GM12878 (cell line): ENCODE data around the gene ALPP. TPM values are rescaled to one million over a fixed set of nuclear protein-coding genes. Genes with fewer than 3 reads are reported as not detected.
A peak's percentile ranks its signal among the peaks of the same experiment; 100 is the strongest.
"Not testable (repeated sequence)": the region's sequence is repeated elsewhere in the genome, so short reads cannot be mapped to it uniquely, and the experiment has no call there.

Source experiments
- ATAC-seq: fragments of 200-7000 bp; cut with Tn5 transposase; 3 replicates; pipeline ENCODE4 v1.9.1; 2020; ENCODE audit warnings: mild to moderate bottlenecking, moderate library complexity
- BruUV-seq: library from RNA; stranded (reverse); fragments of 400-500 nt; replicated peaks from 2 replicates; lab custom pipeline; 2021; lab: Mats Ljungman, UMichigan
- CTCF ChIA-PET: fragments of 300-600 bp; sonication (Branson Sonifier 250); formaldehyde crosslinking; extraction: SDS; loops from one replicate; lab custom pipeline; 2021; ENCODE audit warnings: inconsistent platforms; lab: Yijun Ruan, JAX
- POLR2A ChIA-PET: fragments of 350-600 bp; formaldehyde crosslinking; extraction: SDS; loops from one replicate; lab custom pipeline; 2021; ENCODE audit warnings: inconsistent platforms; lab: Charles Lee
- RAD21 ChIA-PET: fragments of 300-600 bp; sonication (Branson Sonifier 250); formaldehyde crosslinking; loops from one replicate; lab custom pipeline; 2023; ENCODE audit warnings: antibody characterized with exemption; ENCODE audit not compliant: unreplicated experiment; lab: Charles Lee
- SMC1A ChIA-PET: fragments of 300-600 bp; sonication (Branson Sonifier 250); formaldehyde crosslinking; loops from one replicate; lab custom pipeline; 2023; ENCODE audit not compliant: unreplicated experiment, uncharacterized antibody; lab: Charles Lee
- DNase-seq: peaks from one replicate; pipeline ENCODE4 v3.0.0-alpha.2; 2011; ENCODE audit warnings: low read depth, low spot score
- FAIRE-seq: peaks from 3 replicates; lab custom pipeline; 2011; peaks lifted over from hg19 to GRCh38; lab: Jason Lieb, UNC
- H2AFZ ChIP-seq: 2 replicates; pipeline ENCODE4 v1.6.0; 2011; ENCODE audit warnings: low read depth, low read length, control low read depth; ENCODE audit not compliant: control insufficient read depth
- H3K27ac ChIP-seq: 2 replicates; pipeline ENCODE4 v1.5.1; 2011; ENCODE audit warnings: control low read depth; ENCODE audit not compliant: control insufficient read depth, insufficient read depth
- H3K27me3 ChIP-seq, 2 experiments: replicated peaks in 1 of 2; 2 replicates each; pipeline versions ENCODE4 v1.6.0 to v1.6.1; 2011; ENCODE audit warnings: low read length in 1 of 2; ENCODE audit not compliant: control insufficient read depth in 2 of 2, insufficient read depth in 2 of 2
- H3K36me3 ChIP-seq, 2 experiments: 2 replicates each; pipeline ENCODE4 v1.5.1; 2011; ENCODE audit warnings: low read length in 1 of 2; ENCODE audit not compliant: control insufficient read depth in 2 of 2, insufficient read depth in 2 of 2
- H3K4me1 ChIP-seq: 2 replicates; pipeline ENCODE4 v1.6.1; 2011; ENCODE audit warnings: mild to moderate bottlenecking, low read length, moderate library complexity, mixed read lengths; ENCODE audit not compliant: control insufficient read depth, insufficient read depth
- H3K4me2 ChIP-seq: 2 replicates; pipeline ENCODE4 v1.6.0; 2011; ENCODE audit warnings: control low read depth; ENCODE audit not compliant: control insufficient read depth, insufficient read depth
- H3K4me3 ChIP-seq: fragments of 200-600 bp; sonication (generic); 2 replicates; pipeline ENCODE4 v1.5.1; 2016
- H3K79me2 ChIP-seq: 2 replicates; pipeline ENCODE4 v1.6.0; 2011; ENCODE audit warnings: low read length; ENCODE audit not compliant: control insufficient read depth, insufficient read depth
- H3K9ac ChIP-seq: 2 replicates; pipeline ENCODE4 v1.8.0; 2011; ENCODE audit warnings: low read length, control low read depth, mixed read lengths; ENCODE audit not compliant: control insufficient read depth, insufficient read depth
- H3K9me3 ChIP-seq: replicated peaks from 3 replicates; pipeline ENCODE4 v1.5.1; 2011; ENCODE audit warnings: mild to moderate bottlenecking, low read length; ENCODE audit not compliant: control insufficient read depth, insufficient read depth
- H4K20me1 ChIP-seq: 2 replicates; pipeline ENCODE4 v1.6.0; 2011; ENCODE audit not compliant: control insufficient read depth, insufficient read depth
- CUX1 ChIP-seq: IDR thresholded peaks from 2 replicates; pipeline ENCODE4 v1.6.1; 2012; ENCODE audit warnings: improper control_type of control experiment, low read depth, low read length; ENCODE audit not compliant: insufficient replicate concordance
- RAD21 ChIP-seq: IDR thresholded peaks from 2 replicates; pipeline ENCODE4 v1.6.1; 2011; ENCODE audit warnings: mild to moderate bottlenecking, low read depth, low read length, moderate library complexity; ENCODE audit not compliant: insufficient read depth
- ZNF384 ChIP-seq: IDR thresholded peaks from 2 replicates; pipeline ENCODE4 v1.6.1; 2012; ENCODE audit warnings: low read depth, mild to moderate bottlenecking, low read length, improper control_type of control experiment, borderline replicate concordance
- ZSCAN29 ChIP-seq: fragments of 450-650 bp; IDR thresholded peaks from 2 replicates; pipeline ENCODE4 v1.6.1; 2017; ENCODE audit warnings: mild to moderate bottlenecking, moderate library complexity
- WGBS: methylation state at CpG from one replicate; pipeline ENCODE4 v1.1.6; 2016; ENCODE audit warnings: low lambda C conversion rate; ENCODE audit not compliant: insufficient replicate concordance, insufficient coverage; ENCODE audit errors: missing lambda C conversion rate; 5-methylcytosine and 5-hydroxymethylcytosine counted together
- in situ Hi-C: fragments of 300-500 bp; cut with MboI; formaldehyde crosslinking; loops from 9 replicates; pipeline ENCODE4 v1.14.3; 2018; ENCODE audit warnings: mixed read lengths
- intact Hi-C: fragments of 100-400 bp; cut with micrococcal nuclease; formaldehyde crosslinking; loops from one replicate; pipeline ENCODE4 v1.14.2; 2022; ENCODE audit not compliant: unreplicated experiment
- polyA plus RNA-seq, 11 experiments: library from polyadenylated mRNA; depleted of rRNA in 4 of 11; unstranded in 6 of 11; stranded (reverse) in 5 of 11; fragments of >200 nt; fragmentation: Nextera tagmentation in 4 of 11; fragmentation: Illumina TruSeq in 1 of 11; extraction: Ambion mirVana in 4 of 11; extraction: Trizol in 1 of 11; gene quantifications; 1 replicate in 1 of 11; 2 replicates in 10 of 11; pipeline versions ENCODE4 v1.2.1 to v1.2.3, GENCODE V29; 2011 to 2016; ENCODE audit warnings: inconsistent platforms in 2 of 11, missing spikeins in 2 of 11, low read depth in 1 of 11
- total RNA-seq, 4 experiments: library from RNA; depleted of rRNA in 3 of 4; stranded (reverse); fragments of >200 nt in 3 of 4; fragmentation: Illumina TruSeq in 1 of 4; extraction: Trizol in 1 of 4; gene quantifications; 2 replicates each; pipeline versions ENCODE4 v1.2.1 to v1.2.3, GENCODE V29; 2013 to 2021
- TF ChIP-seq, protein P1 (sequence below), 3 experiments: IDR thresholded peaks in 2 of 3; conservative IDR thresholded peaks in 1 of 3; 2 replicates each; pipeline ENCODE4 v1.5.1; 2011; ENCODE audit warnings: low read depth in 3 of 3, low read length in 3 of 3, mild to moderate bottlenecking in 3 of 3, control low read depth in 2 of 3, moderate library complexity in 2 of 3, inconsistent platforms in 1 of 3, mixed read lengths in 1 of 3; ENCODE audit not compliant: control insufficient read depth in 2 of 3, insufficient read depth in 1 of 3; ENCODE audit errors: extremely low read depth in 1 of 3
- TF ChIP-seq, protein P2 (sequence below): IDR thresholded peaks from 2 replicates; pipeline ENCODE4 v1.6.1; 2012; ENCODE audit warnings: low read depth, low read length, improper control_type of control experiment

ALPP gene
- total and polyA plus RNA-seq, 10 of the 15 experiments (the other 5 are each of a cell fraction or from before 2014, with no cell fraction given) = 0.21 TPM; not detected in 9

DNA sequence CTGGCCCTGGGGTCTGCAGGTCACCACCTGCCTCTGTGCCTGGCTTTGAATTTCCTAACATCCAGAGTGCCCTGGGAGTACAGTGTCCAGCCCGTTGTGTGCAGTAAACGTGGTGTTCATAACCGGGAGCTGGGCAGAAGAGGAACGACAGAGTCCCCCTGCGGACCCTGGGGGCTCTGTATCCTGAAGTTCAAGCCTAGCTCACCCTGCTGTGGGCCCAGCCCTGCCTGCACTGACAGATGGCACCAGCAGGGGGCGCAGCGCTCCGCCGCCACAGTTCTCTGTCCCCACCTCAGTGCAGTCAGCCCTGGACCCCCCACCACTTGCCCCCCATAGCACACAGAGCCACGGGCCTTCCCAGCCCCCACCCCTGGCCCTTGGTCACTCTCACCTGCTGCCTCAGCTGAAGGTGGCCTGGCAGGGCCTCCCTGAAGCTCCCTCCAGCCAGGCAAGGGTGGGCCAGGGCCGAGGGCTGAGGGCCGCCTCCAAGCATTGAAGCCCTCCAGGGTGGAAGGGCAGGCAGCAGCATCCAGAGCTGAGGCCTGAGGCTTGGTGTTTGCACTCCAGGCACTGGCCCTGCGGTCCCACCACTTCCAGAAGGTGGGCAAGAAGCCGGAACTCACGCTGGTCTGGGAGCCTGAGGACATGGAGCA is 43.2 kb upstream of the ALPP start:
- TF ChIP-seq, protein P1, sequence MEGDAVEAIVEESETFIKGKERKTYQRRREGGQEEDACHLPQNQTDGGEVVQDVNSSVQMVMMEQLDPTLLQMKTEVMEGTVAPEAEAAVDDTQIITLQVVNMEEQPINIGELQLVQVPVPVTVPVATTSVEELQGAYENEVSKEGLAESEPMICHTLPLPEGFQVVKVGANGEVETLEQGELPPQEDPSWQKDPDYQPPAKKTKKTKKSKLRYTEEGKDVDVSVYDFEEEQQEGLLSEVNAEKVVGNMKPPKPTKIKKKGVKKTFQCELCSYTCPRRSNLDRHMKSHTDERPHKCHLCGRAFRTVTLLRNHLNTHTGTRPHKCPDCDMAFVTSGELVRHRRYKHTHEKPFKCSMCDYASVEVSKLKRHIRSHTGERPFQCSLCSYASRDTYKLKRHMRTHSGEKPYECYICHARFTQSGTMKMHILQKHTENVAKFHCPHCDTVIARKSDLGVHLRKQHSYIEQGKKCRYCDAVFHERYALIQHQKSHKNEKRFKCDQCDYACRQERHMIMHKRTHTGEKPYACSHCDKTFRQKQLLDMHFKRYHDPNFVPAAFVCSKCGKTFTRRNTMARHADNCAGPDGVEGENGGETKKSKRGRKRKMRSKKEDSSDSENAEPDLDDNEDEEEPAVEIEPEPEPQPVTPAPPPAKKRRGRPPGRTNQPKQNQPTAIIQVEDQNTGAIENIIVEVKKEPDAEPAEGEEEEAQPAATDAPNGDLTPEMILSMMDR (IDR thresholded peaks at IDR 0.05 in 2 of 3, conservative IDR thresholded peaks at IDR 0.05 in 1 of 3; ENCODE audit: control insufficient read depth in 2 of 3, extremely low read depth in 1 of 3, insufficient read depth in 1 of 3, low read depth in 3 of 3, low read length in 3 of 3) = peak; percentile 11 to 55 (median 46); a peak in 4 of 6 replicates
- intact Hi-C loops, H3K9ac ChIP-seq, H4K20me1 ChIP-seq, H3K4me2 ChIP-seq, in situ Hi-C loops, DNase-seq, RAD21 ChIA-PET, H2AFZ ChIP-seq, H3K4me1 ChIP-seq, H3K27ac ChIP-seq, H3K4me3 ChIP-seq, H3K27me3 ChIP-seq, H3K36me3 ChIP-seq, POLR2A ChIA-PET, H3K79me2 ChIP-seq, BruUV-seq, H3K9me3 ChIP-seq: not testable (repeated sequence)
- 40% methylated on average over 15 of the region's 15 CpGs for WGBS
- FAIRE-seq = peak; percentile 94
- ATAC-seq = peak; percentile 88
- SMC1A ChIA-PET = interaction anchor here (0.8 kb wide), 1 partner anchor 56 kb away, joined by 3 read pairs; no protein-coding TSS in a partner anchor
- CTCF ChIA-PET = interaction anchor here (0.7 to 1.3 kb wide), 3 partner anchors 7 to 102 kb away, joined by 3 read pairs; no protein-coding TSS in a partner anchor

- SMC1A ChIA-PET = no interaction called here
- no peak overlapping the region for H3K4me3 ChIP-seq
- BruUV-seq = no TSS peak
- H3K9me3 ChIP-seq = no peaks in the 10 kb centered on the region
- CTCF ChIA-PET = interaction anchor here (0.7 to 1.2 kb wide), 2 partner anchors 8 to 56 kb away, joined by 3 read pairs; no protein-coding TSS in a partner anchor
- no peaks in the 10 kb centered on the region for H3K27me3 ChIP-seq
- 96% methylated on average over 2 of the region's 4 CpGs for WGBS
- H3K9ac ChIP-seq = no peak overlapping the region
- ATAC-seq (no peak), DNase-seq (no peak), FAIRE-seq (no peak)
- no peak overlapping the region for H3K4me2 ChIP-seq
- H3K27ac ChIP-seq = no peak overlapping the region
- peaks cover 0 to 5% of the 10 kb centered on the region in 2 experiments; a peak in 2 of 4 replicates for H3K36me3 ChIP-seq
- H2AFZ ChIP-seq = no peak overlapping the region
- RAD21 ChIA-PET = no interaction called here
- POLR2A ChIA-PET = no interaction called here
- no peaks in the 10 kb centered on the region for H4K20me1 ChIP-seq
- no peaks in the 10 kb centered on the region for H3K4me1 ChIP-seq
- H3K79me2 ChIP-seq = no peaks in the 10 kb centered on the region
- in situ Hi-C loops (no loop called here), intact Hi-C loops (no loop called here)
- TF ChIP-seq ZNF384 (no peak), ZSCAN29 (no peak), CUX1 (no peak), RAD21 (no peak)
- TF ChIP-seq, protein P2, sequence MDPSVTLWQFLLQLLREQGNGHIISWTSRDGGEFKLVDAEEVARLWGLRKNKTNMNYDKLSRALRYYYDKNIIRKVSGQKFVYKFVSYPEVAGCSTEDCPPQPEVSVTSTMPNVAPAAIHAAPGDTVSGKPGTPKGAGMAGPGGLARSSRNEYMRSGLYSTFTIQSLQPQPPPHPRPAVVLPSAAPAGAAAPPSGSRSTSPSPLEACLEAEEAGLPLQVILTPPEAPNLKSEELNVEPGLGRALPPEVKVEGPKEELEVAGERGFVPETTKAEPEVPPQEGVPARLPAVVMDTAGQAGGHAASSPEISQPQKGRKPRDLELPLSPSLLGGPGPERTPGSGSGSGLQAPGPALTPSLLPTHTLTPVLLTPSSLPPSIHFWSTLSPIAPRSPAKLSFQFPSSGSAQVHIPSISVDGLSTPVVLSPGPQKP = no peak
These were observed 42.7 kb upstream of the ALPP start for GRCh38 chr2:232335859-232336215.
